CD4-positive, alpha-beta T cell treated with Interleukin-21 for 1 hour (primary cell): ENCODE results near the gene GOPC.
A peak's percentile ranks its signal among the peaks of the same experiment; 100 is the strongest.
"Not testable (repeated sequence)": the region's sequence is repeated elsewhere in the genome, so short reads cannot be mapped to it uniquely, and the experiment has no call there.

Source experiments
- DNase-seq: peaks from one replicate; pipeline ENCODE4 v3.0.0-alpha.2; 2020

The GOPC gene

GRCh38 chr6:117602151-117602898 lies at the start of gene GOPC:
Gene GOPC, minus strand, starts transcription at chr6:117602511. Its CDS starts 223 bp downstream, at chr6:117602288.
- peak; percentile 98 for DNase-seq

- DNase-seq, result not testable (repeated sequence)
Observed at GRCh38 chr6:117651984-117652383, 49.7 kb upstream of the GOPC start.

GRCh38 chr6:117642976-117643375 lies 40.7 kb upstream of the GOPC start:
- no peak for DNase-seq

- no peak for DNase-seq
Observed at GRCh38 chr6:117637770-117638169, 35.5 kb upstream of the GOPC start.

DNA sequence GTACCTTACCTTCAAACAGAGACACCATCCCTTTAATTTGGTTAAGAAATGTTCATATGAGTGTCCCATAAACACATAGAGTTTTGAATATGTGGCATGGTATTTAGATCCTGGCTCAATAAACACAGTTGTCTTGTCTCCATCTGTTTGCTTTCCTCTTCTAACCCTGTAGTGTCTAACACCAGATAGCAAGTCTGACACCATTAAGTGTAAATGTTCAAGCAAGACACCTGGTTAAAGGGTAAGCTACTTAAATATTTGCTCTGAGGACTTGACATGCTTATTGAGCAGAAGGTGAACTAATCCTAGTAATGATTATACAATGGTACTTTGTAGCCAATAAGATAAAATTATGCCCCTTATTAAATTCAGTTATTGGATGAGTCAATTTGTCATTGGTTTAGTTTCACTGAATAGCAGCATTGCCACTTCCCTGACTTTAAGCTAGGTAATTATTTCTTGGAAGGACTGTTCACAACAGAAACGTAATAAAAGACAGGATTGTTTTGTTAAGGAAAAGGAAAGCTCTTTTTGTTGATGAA lies 26.9 kb upstream of the GOPC start:
- DNase-seq, result no peak

DNA sequence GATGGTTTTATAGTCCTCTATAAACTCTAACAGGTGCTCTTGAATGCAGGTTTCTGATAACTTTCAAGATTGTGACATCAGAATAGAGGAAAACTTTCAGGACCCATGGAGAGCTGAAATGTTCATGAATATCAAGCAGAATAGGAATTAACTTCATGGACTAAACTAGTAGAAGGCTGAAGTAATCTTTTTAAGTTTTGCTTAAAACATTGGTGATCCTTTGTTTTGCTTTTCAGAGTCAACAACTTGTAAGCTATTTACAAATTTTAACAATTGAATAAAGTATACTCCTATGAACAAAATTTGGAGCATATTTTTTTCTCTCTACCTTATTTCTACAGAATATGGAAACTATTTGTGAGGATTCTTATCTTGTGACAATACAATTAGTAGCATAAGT lies 25.2 kb upstream of the GOPC start:
- DNase-seq, result no peak

GRCh38 chr6:117624869-117625481 lies 22.7 kb upstream of the GOPC start:
- DNase-seq, result no peak

DNA sequence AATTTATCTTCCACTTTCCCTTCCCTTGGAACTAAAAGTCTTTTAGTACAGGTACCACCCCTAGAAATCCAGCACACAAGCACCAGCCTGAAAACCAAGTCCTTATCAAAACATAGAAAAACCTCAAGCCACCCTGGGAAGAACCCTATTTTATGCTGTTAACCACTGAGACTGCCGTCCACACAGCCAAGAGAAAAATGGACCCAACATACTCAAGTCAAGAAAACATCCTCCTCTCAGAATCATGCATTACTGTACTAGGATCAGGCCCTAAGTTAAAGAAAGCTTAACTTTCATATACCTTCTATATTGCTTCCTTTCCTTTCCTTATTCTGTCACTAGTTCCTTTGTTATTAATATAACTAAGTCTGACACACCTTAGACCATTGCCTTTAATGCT lies 16.9 kb upstream of the GOPC start:
- no peak for DNase-seq

DNA sequence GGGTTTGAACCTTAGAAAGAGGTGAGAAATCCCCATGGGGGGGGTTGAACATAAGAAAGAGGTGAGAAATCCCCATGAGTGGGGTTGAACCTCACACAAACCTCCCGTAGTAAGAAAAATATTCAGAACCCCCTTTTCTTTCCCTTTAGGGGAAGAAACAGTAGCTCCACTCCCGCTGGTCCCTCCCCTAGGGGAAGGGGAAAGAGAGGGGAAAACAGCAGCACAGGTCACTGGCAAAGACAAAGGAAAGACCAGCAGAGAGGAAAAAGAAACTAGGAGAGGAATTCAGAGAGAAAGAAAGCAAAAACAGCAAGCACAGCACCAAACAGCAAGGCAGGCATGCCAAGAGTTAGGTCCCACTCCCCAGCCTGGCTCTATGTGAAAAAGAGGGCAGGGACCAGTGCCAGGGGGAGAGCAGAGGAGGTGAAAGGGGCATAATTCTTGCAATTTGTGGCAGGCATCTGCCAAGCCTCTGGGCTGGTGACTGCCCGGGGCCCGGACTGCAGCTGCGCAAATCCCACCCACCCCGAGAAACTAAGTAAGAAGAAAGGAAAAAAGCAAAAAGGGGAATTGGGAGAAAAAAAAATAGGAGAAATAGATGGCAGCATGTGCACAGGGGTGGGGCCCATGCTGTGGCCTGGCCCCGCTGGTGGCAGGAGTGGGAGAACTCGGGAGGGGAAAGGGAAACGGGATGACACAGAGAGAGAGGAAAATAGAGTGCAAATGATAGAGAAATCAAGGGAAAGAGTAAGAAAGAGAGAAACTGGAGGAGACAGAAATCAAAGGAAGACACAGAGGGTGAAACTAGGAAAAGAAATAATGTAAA lies 15.1 kb upstream of the GOPC start:
- no peak for DNase-seq

- DNase-seq, result peak; percentile 77
Observed at GRCh38 chr6:117616391-117617209, 14.3 kb upstream of the GOPC start.

- DNase-seq, result no peak
Observed at GRCh38 chr6:117615750-117616390, 13.6 kb upstream of the GOPC start.

DNA sequence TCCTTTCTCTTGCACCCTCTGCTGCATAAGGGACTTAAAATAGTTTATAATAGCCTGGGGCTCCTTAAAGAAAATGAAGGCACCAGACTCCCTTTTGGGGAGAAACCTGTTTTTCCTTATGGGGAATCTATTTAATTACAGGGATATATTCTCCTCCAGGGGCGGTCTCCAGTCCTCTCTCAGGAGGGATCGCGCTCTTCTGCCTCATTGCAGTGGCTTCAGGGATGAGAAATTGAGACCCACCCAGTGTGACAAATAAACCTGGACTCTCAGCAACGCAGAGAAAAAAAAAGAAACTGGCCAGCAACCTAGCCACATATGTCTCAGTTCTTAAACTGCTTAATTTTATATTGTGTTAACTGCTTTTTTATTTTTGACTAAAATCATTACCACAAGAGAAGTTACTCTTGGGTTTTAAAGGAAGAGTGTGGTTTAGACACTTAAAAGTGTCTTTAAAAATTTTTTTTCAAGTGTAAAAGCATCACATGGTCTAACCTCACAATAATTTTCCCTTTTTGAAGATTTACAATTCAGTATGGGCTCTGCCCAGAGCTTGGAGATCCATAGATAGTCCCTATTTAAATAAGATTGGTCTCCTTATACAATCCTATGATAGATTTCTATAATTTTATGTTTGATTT lies 11.7 kb upstream of the GOPC start:
- peak; percentile 13 for DNase-seq

- no peak for DNase-seq
Observed at GRCh38 chr6:117607511-117607910, 5.2 kb upstream of the GOPC start.

- peak; percentile 72 for DNase-seq
Observed at GRCh38 chr6:117605169-117605826, 3.0 kb upstream of the GOPC start.

DNA sequence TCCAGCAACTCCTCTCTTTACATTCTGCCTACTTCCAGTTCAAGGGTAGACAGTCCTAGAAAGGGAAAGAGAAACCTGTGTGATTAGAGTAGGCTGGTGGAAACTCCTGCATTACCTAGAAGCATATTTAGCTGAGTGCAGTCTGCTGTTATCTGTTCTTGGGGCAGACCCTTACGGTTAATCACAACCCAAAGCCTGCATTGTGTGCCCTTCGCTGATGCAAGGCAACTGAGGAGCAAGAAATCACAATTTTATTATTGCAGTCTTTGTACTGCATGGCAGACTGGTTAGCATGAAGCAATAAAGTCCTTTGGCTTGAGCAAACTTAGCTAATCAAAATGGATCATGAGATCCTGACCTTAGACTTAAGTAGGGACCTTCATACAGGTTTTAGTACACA lies 1.5 kb upstream of the GOPC start:
- no peak for DNase-seq

- DNase-seq, result no peak
Observed at GRCh38 chr6:117602899-117603588, 733 bp upstream of the GOPC start.

DNA sequence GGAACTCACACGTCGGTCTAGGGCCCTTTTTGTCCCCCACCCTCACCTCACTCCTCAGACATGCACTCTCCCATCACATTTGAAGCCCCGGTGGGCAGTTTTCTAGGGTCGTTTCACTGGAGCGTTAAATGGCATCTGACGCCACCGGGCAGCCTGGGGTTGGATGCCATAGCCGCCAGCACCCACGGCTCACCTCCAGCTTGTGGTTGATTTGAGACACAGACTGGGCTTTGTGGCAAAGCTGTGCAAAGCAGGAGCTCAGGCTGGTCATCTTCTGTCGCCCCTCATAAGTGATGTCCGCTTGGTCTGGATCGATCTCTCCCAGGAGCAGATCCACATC lies 530 bp downstream of the GOPC start:
- peak; percentile 9 for DNase-seq

DNA sequence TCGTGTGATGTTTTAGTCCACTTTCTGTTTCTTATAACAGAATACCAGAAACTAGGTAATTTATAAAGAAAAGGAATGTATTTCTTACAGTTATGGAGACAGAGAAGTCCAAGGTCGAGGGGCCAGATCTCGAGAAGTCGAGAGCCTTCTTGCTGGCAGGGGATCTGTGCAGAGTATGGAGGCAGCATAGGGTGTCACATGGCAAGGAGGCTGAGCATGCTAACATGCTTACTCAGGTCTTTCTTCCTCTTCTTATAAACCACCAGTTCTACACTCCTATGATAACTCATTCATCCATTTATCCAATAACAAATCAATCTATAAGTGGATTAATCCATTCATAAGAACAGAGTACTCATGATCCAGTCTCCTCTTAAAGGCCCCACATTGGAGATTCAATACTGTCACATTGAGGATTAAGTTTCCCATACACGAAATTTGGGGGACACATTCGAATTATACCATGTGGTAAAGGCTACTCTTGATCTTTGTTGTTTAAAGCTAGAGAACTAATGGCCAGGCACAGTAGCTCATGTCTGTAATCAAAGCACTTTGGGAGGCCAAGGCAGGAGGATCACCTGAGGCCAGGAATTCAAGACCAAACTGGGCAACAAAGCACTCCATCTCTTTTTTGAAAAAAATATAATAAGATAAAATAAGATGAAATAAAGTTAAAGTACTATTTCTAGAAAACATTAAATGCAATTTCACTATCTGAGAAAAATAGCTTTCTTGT lies 2.1 kb downstream of the GOPC start:
- DNase-seq, result no peak

GRCh38 chr6:117597755-117598154 lies 4.6 kb downstream of the GOPC start:
- no peak for DNase-seq
